ENCODE measurements around the gene NLRP3. TPM values are rescaled to one million over a fixed set of nuclear protein-coding genes. Genes with fewer than 3 reads are reported as not detected.
A peak's percentile ranks its signal among the peaks of the same experiment; 100 is the strongest.

The NLRP3 gene
- total and polyA plus RNA-seq, 10 of the 15 experiments (the other 5 are each of a cell fraction or from before 2014, with no cell fraction given): 1.8 to 10.4 (median 5.0) TPM

- FAIRE-seq: no peak
- no peak overlapping the region for H2AFZ ChIP-seq (ENCODE audit: control insufficient read depth, low read depth, low read length)
- no peaks in the 10 kb centered on the region for H3K36me3 ChIP-seq (ENCODE audit: control insufficient read depth in 2 of 2, insufficient read depth in 2 of 2, low read length in 1 of 2)
- BruUV-seq (replicated peaks): no TSS peak
- no peaks in the 10 kb centered on the region; the same call in 2 of the 3 replicates for H3K9me3 ChIP-seq (replicated peaks; ENCODE audit: control insufficient read depth, insufficient read depth, low read length)
- no peaks in the 10 kb centered on the region for H4K20me1 ChIP-seq (ENCODE audit: control insufficient read depth, insufficient read depth)
- ChIA-PET RAD21 (ENCODE audit: unreplicated experiment) (interaction anchor here (0.7 to 1.1 kb wide), 2 partner anchors 34 to 81 kb away, joined by 3 read pairs; no protein-coding TSS in a partner anchor), POLR2A (no interaction called here), SMC1A (ENCODE audit: uncharacterized antibody, unreplicated experiment) (interaction anchor here (0.6 to 1.6 kb wide), 6 partner anchors 12 to 1369 kb away, joined by 3 to 8 read pairs (median 3); no protein-coding TSS in a partner anchor), CTCF (interaction anchor here (1.1 to 1.4 kb wide), 2 partner anchors 15 to 81 kb away, joined by 6 read pairs; no protein-coding TSS in a partner anchor)
- intact Hi-C loops (cut with micrococcal nuclease; ENCODE audit: unreplicated experiment) (no loop called here), in situ Hi-C loops (cut with MboI) (no loop called here)
- TF ChIP-seq CREM (IDR thresholded peaks at IDR 0.05; ENCODE audit: low read depth) (peak; percentile 53), STAT3 (IDR thresholded peaks at IDR 0.05; ENCODE audit: low read depth, low read length) (no peak), ZZZ3 (IDR thresholded peaks at IDR 0.05; ENCODE audit: control insufficient read depth, insufficient read length, low read depth) (no peak), NR2C2 (IDR thresholded peaks at IDR 0.05; ENCODE audit: borderline replicate concordance, control insufficient read depth, insufficient read length, low read depth) (no peak), RUNX3 (IDR thresholded peaks at IDR 0.05; ENCODE audit: low read length) (no peak), CREB1 (IDR thresholded peaks at IDR 0.05; ENCODE audit: low read depth) (peak; percentile 48; the same call in 1 of the 2 replicates)
- WGBS (ENCODE audit: insufficient coverage, insufficient replicate concordance, low lambda C conversion rate, missing lambda C conversion rate): 31% methylated on average over 12 of the region's 12 CpGs
- H3K9ac ChIP-seq (ENCODE audit: control insufficient read depth, insufficient read depth, low read length): no peak overlapping the region
- no peaks in the 10 kb centered on the region for H3K79me2 ChIP-seq (ENCODE audit: control insufficient read depth, insufficient read depth, low read length)
- H3K4me1 ChIP-seq (ENCODE audit: control insufficient read depth, insufficient read depth, low read length): peaks cover 10% of the 10 kb centered on the region
- DNase-seq (ENCODE audit: low read depth, low spot score): no peak
- H3K4me2 ChIP-seq (ENCODE audit: control insufficient read depth, insufficient read depth): no peak overlapping the region
- no peaks in the 10 kb centered on the region for H3K27me3 ChIP-seq (replicated peaks in 1 of 2; ENCODE audit: control insufficient read depth in 2 of 2, insufficient read depth in 2 of 2, low read length in 1 of 2)
- no peak overlapping the region for H3K4me3 ChIP-seq
- ATAC-seq: peak; percentile 85
- H3K27ac ChIP-seq (ENCODE audit: control insufficient read depth, insufficient read depth): no peak overlapping the region
These were observed 55.6 kb downstream of the NLRP3 start for GRCh38 chr1:247471445-247472016.

- Histone ChIP-seq H3K79me2 (ENCODE audit: control insufficient read depth, insufficient read depth, low read length) (no peaks in the 10 kb centered on the region), H2AFZ (ENCODE audit: control insufficient read depth, low read depth, low read length) (no peak overlapping the region), H3K27me3 (replicated peaks in 1 of 2; ENCODE audit: control insufficient read depth in 2 of 2, insufficient read depth in 2 of 2, low read length in 1 of 2) (no peaks in the 10 kb centered on the region), H3K9ac (ENCODE audit: control insufficient read depth, insufficient read depth, low read length) (no peak overlapping the region), H4K20me1 (ENCODE audit: control insufficient read depth, insufficient read depth) (no peaks in the 10 kb centered on the region), H3K4me1 (ENCODE audit: control insufficient read depth, insufficient read depth, low read length) (peaks cover 10% of the 10 kb centered on the region), H3K4me3 (no peak overlapping the region), H3K4me2 (ENCODE audit: control insufficient read depth, insufficient read depth) (no peak overlapping the region), H3K36me3 (ENCODE audit: control insufficient read depth in 2 of 2, insufficient read depth in 2 of 2, low read length in 1 of 2) (no peaks in the 10 kb centered on the region), H3K9me3 (replicated peaks; ENCODE audit: control insufficient read depth, insufficient read depth, low read length) (no peaks in the 10 kb centered on the region; the same call in 2 of the 3 replicates), H3K27ac (ENCODE audit: control insufficient read depth, insufficient read depth) (no peak overlapping the region)
- CTCF ChIA-PET: interaction anchor here (1.1 to 1.4 kb wide), 2 partner anchors 15 to 82 kb away, joined by 6 read pairs; no protein-coding TSS in a partner anchor
- RAD21 ChIA-PET (ENCODE audit: unreplicated experiment): interaction anchor here (1.1 kb wide), 1 partner anchor 81 kb away, joined by 3 read pairs; no protein-coding TSS in a partner anchor
- SMC1A ChIA-PET (ENCODE audit: uncharacterized antibody, unreplicated experiment): interaction anchor here (0.7 to 1.6 kb wide), 4 partner anchors 23 to 86 kb away, joined by 3 to 8 read pairs (median 3); no protein-coding TSS in a partner anchor
- intact Hi-C loops (cut with micrococcal nuclease; ENCODE audit: unreplicated experiment) (no loop called here), in situ Hi-C loops (cut with MboI) (no loop called here)
- POLR2A ChIA-PET: no interaction called here
- 40% methylated on average over 1 of the region's 1 CpG for WGBS (ENCODE audit: insufficient coverage, insufficient replicate concordance, low lambda C conversion rate, missing lambda C conversion rate)
- DNase-seq (ENCODE audit: low read depth, low spot score) (no peak), FAIRE-seq (no peak), ATAC-seq (no peak)
- no TSS peak for BruUV-seq (replicated peaks)
- no peak for TF ChIP-seq RCOR1 (conservative IDR thresholded peaks at IDR 0.05; ENCODE audit: low read depth, low read length)
- no peak for TF ChIP-seq MEF2B (IDR thresholded peaks at IDR 0.05; ENCODE audit: partially characterized antibody, poor library complexity, severe bottlenecking)
- TF ChIP-seq IRF3 (IDR thresholded peaks at IDR 0.05): no peak
- no peak for TF ChIP-seq CBFB (IDR thresholded peaks at IDR 0.05; ENCODE audit: low read depth)
- TF ChIP-seq LARP7 (IDR thresholded peaks at IDR 0.05): no peak
- no peak for TF ChIP-seq HDGF (IDR thresholded peaks at IDR 0.05)
- TF ChIP-seq, protein P1, sequence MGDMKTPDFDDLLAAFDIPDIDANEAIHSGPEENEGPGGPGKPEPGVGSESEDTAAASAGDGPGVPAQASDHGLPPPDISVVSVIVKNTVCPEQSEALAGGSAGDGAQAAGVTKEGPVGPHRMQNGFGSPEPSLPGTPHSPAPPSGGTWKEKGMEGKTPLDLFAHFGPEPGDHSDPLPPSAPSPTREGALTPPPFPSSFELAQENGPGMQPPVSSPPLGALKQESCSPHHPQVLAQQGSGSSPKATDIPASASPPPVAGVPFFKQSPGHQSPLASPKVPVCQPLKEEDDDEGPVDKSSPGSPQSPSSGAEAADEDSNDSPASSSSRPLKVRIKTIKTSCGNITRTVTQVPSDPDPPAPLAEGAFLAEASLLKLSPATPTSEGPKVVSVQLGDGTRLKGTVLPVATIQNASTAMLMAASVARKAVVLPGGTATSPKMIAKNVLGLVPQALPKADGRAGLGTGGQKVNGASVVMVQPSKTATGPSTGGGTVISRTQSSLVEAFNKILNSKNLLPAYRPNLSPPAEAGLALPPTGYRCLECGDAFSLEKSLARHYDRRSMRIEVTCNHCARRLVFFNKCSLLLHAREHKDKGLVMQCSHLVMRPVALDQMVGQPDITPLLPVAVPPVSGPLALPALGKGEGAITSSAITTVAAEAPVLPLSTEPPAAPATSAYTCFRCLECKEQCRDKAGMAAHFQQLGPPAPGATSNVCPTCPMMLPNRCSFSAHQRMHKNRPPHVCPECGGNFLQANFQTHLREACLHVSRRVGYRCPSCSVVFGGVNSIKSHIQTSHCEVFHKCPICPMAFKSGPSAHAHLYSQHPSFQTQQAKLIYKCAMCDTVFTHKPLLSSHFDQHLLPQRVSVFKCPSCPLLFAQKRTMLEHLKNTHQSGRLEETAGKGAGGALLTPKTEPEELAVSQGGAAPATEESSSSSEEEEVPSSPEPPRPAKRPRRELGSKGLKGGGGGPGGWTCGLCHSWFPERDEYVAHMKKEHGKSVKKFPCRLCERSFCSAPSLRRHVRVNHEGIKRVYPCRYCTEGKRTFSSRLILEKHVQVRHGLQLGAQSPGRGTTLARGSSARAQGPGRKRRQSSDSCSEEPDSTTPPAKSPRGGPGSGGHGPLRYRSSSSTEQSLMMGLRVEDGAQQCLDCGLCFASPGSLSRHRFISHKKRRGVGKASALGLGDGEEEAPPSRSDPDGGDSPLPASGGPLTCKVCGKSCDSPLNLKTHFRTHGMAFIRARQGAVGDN (IDR thresholded peaks at IDR 0.05): no peak
These were observed 56.1 kb downstream of the NLRP3 start for GRCh38 chr1:247472035-247472434.
